ENCODE data around the gene MT1E. TPM values are rescaled to one million over a fixed set of nuclear protein-coding genes. Genes with fewer than 3 reads are reported as not detected.
"Not testable (repeated sequence)": the region's sequence is repeated elsewhere in the genome, so short reads cannot be mapped to it uniquely, and the experiment has no call there.

The MT1E gene
- polyA plus RNA-seq: 100 to 1,000 TPM in 2 of 4 donors, 10 to 100 TPM in 2; 75.0 to 194 (median 119) TPM
- long read RNA-seq, donor 1: 0 reads
- long read RNA-seq, donor 2, transcript MT1E-201 (3 exons, 704 nt): major isoform, 18 of 19 reads
- long read RNA-seq, donor 2, partial matches to known transcripts: 0 of 19 reads
- long read RNA-seq, donor 2, other reads (novel, unspliced or antisense): 0 of 19 reads
- long read RNA-seq, donor 3, transcript MT1E-201 (3 exons, 704 nt): major isoform, 100 of 114 reads
- long read RNA-seq, donor 3, partial matches to known transcripts: 10 of 114 reads
- long read RNA-seq, donor 3, other reads (novel, unspliced or antisense): 0 of 114 reads
- long read RNA-seq, donor 4, transcript MT1E-201 (3 exons, 704 nt): major isoform, 44 of 150 reads
- long read RNA-seq, donor 4, partial matches to known transcripts: 67 of 150 reads
- long read RNA-seq, donor 4, other reads (novel, unspliced or antisense): 39 of 150 reads
- long read RNA-seq, donor 5, transcript MT1E-201 (3 exons, 704 nt): major isoform, 72 of 96 reads
- long read RNA-seq, donor 5, partial matches to known transcripts: 24 of 96 reads
- long read RNA-seq, donor 5, other reads (novel, unspliced or antisense): 0 of 96 reads
- long read RNA-seq, donor 6, transcript MT1E-201 (3 exons, 704 nt): major isoform, 51 of 382 reads
- long read RNA-seq, donor 6, partial matches to known transcripts: 129 of 382 reads
- long read RNA-seq, donor 6, other reads (novel, unspliced or antisense): 202 of 382 reads
- long read RNA-seq, donor 7, transcript MT1E-201 (3 exons, 704 nt): major isoform, 37 of 37 reads
- long read RNA-seq, donor 7, partial matches to known transcripts: 0 of 37 reads
- long read RNA-seq, donor 7, other reads (novel, unspliced or antisense): 0 of 37 reads
- long read RNA-seq, donor 8, partial matches to known transcripts: 0 of 1 reads
- long read RNA-seq, donor 8, other reads (novel, unspliced or antisense): 0 of 1 reads
- long read RNA-seq, donor 9, transcript MT1E-201 (3 exons, 704 nt): major isoform, 27 of 27 reads
- long read RNA-seq, donor 9, partial matches to known transcripts: 0 of 27 reads
- long read RNA-seq, donor 9, other reads (novel, unspliced or antisense): 0 of 27 reads
- long read RNA-seq, donor 10, transcript MT1E-203 (2 exons, 332 nt): minor isoform, 5 of 1,650 reads
- long read RNA-seq, donor 10, transcript MT1E-201 (3 exons, 704 nt): major isoform, 375 of 1,650 reads
- long read RNA-seq, donor 10, partial matches to known transcripts: 479 of 1,650 reads
- long read RNA-seq, donor 10, other reads (novel, unspliced or antisense): 789 of 1,650 reads

- Histone ChIP-seq H3K4me1 (ENCODE audit: control insufficient read depth in 3 of 3, insufficient read depth in 2 of 3, low read depth in 1 of 3, low read length in 2 of 3) (peaks cover 0 to 3% (median 0%) of the 10 kb centered on the region in 3 donors), H3K36me3 (ENCODE audit: control insufficient read depth in 3 of 3, insufficient read depth in 2 of 3, low read depth in 1 of 3, low read length in 3 of 3) (no peaks in the 10 kb centered on the region), H3K27ac (ENCODE audit: low read depth in 1 of 3, low read length in 2 of 3) (peak within 1 kb of the TSS; percentile 39 to 95 (median 49)), H3K27me3 (ENCODE audit: control insufficient read depth in 3 of 3, insufficient read depth in 3 of 3, low read length in 3 of 3) (peaks cover 0 to 12% (median 0%) of the 10 kb centered on the region in 3 donors), H3K9me3 (ENCODE audit: control insufficient read depth in 2 of 2, insufficient read depth in 1 of 2, low read depth in 1 of 2, low read length in 1 of 2) (no peaks in the 10 kb centered on the region), H3K4me3 (ENCODE audit: low read depth in 1 of 3, low read length in 3 of 3) (peak within 1 kb of the TSS in 2 of 3 donors; percentile 64 to 77)
- DNase-seq (peak; percentile 73 to 91), FAIRE-seq (no peak)
- 2 to 3% (median 3%) methylated on average over 57 to 62 of the region's 62 CpGs for WGBS, 3 donors
Measured at GRCh38 chr16:56625140-56625942, at the start of gene MT1E. Gene MT1E, plus strand, starts transcription at chr16:56625781. Its CDS starts 71 bp downstream, at chr16:56625852.

GRCh38 chr16:56576585-56577299 is 48.8 kb upstream of the MT1E start:
- FAIRE-seq: no peak
- peak; percentile 88 for DNase-seq
- Histone ChIP-seq H3K4me3 (ENCODE audit: low read depth in 1 of 3, low read length in 3 of 3) (no peak overlapping the region), H3K36me3 (ENCODE audit: control insufficient read depth in 3 of 3, insufficient read depth in 2 of 3, low read depth in 1 of 3, low read length in 3 of 3) (no peaks in the 10 kb centered on the region), H3K27me3 (ENCODE audit: control insufficient read depth in 3 of 3, insufficient read depth in 3 of 3, low read length in 3 of 3) (peaks cover 0 to 2% (median 0%) of the 10 kb centered on the region in 3 donors), H3K9me3 (ENCODE audit: control insufficient read depth in 2 of 2, insufficient read depth in 1 of 2, low read depth in 1 of 2, low read length in 1 of 2) (no peaks in the 10 kb centered on the region), H3K4me1 (ENCODE audit: control insufficient read depth in 3 of 3, insufficient read depth in 2 of 3, low read depth in 1 of 3, low read length in 2 of 3) (no peaks in the 10 kb centered on the region), H3K27ac (ENCODE audit: low read depth in 1 of 3, low read length in 2 of 3) (no peak overlapping the region)
- 27 to 32% (median 28%) methylated on average over 8 of the region's 8 CpGs for WGBS, 3 donors

GRCh38 chr16:56577300-56577625 is 48.3 kb upstream of the MT1E start:
- no peak for DNase-seq
- Histone ChIP-seq H3K4me1 (ENCODE audit: control insufficient read depth in 3 of 3, insufficient read depth in 2 of 3, low read depth in 1 of 3, low read length in 2 of 3) (no peaks in the 10 kb centered on the region), H3K27ac (ENCODE audit: low read depth in 1 of 3, low read length in 2 of 3) (no peak overlapping the region), H3K4me3 (ENCODE audit: low read depth in 1 of 3, low read length in 3 of 3) (no peak overlapping the region), H3K9me3 (ENCODE audit: control insufficient read depth in 2 of 2, insufficient read depth in 1 of 2, low read depth in 1 of 2, low read length in 1 of 2) (no peaks in the 10 kb centered on the region), H3K27me3 (ENCODE audit: control insufficient read depth in 3 of 3, insufficient read depth in 3 of 3, low read length in 3 of 3) (peaks cover 0 to 2% (median 0%) of the 10 kb centered on the region in 3 donors), H3K36me3 (ENCODE audit: control insufficient read depth in 3 of 3, insufficient read depth in 2 of 3, low read depth in 1 of 3, low read length in 3 of 3) (no peaks in the 10 kb centered on the region)
- 54 to 72% (median 65%) methylated on average over 4 of the region's 4 CpGs for WGBS, 3 donors
- no peak for FAIRE-seq

- Histone ChIP-seq H3K9me3 (ENCODE audit: control insufficient read depth in 2 of 2, insufficient read depth in 1 of 2, low read depth in 1 of 2, low read length in 1 of 2) (no peaks in the 10 kb centered on the region), H3K36me3 (ENCODE audit: control insufficient read depth in 3 of 3, insufficient read depth in 2 of 3, low read depth in 1 of 3, low read length in 3 of 3) (no peaks in the 10 kb centered on the region), H3K27ac (ENCODE audit: low read depth in 1 of 3, low read length in 2 of 3) (no peak overlapping the region), H3K4me3 (ENCODE audit: low read depth in 1 of 3, low read length in 3 of 3) (no peak overlapping the region), H3K27me3 (ENCODE audit: control insufficient read depth in 3 of 3, insufficient read depth in 3 of 3, low read length in 3 of 3) (peaks cover 0 to 14% (median 0%) of the 10 kb centered on the region in 3 donors), H3K4me1 (ENCODE audit: control insufficient read depth in 3 of 3, insufficient read depth in 2 of 3, low read depth in 1 of 3, low read length in 2 of 3) (no peaks in the 10 kb centered on the region)
- DNase-seq (no peak), FAIRE-seq (no peak)
- WGBS, 3 donors: 81 to 85% (median 83%) methylated on average over 6 of the region's 6 CpGs
Measured at GRCh38 chr16:56580391-56581048, 45.1 kb upstream of the MT1E start.

- not testable (repeated sequence) for H3K9me3 ChIP-seq (ENCODE audit: control insufficient read depth in 2 of 2, insufficient read depth in 1 of 2, low read depth in 1 of 2, low read length in 1 of 2); H3K4me3 ChIP-seq (ENCODE audit: low read depth in 1 of 3, low read length in 3 of 3); H3K27ac ChIP-seq (ENCODE audit: low read depth in 1 of 3, low read length in 2 of 3); FAIRE-seq; DNase-seq; H3K36me3 ChIP-seq (ENCODE audit: control insufficient read depth in 3 of 3, insufficient read depth in 2 of 3, low read depth in 1 of 3, low read length in 3 of 3); H3K4me1 ChIP-seq (ENCODE audit: control insufficient read depth in 3 of 3, insufficient read depth in 2 of 3, low read depth in 1 of 3, low read length in 2 of 3)
- WGBS, 3 donors: 83 to 95% (median 90%) methylated on average over 2 of the region's 2 CpGs
- peaks cover 0 to 23% (median 0%) of the 10 kb centered on the region in 3 donors for H3K27me3 ChIP-seq (ENCODE audit: control insufficient read depth in 3 of 3, insufficient read depth in 3 of 3, low read length in 3 of 3)
Measured at GRCh38 chr16:56582911-56583310, 42.7 kb upstream of the MT1E start.

- Histone ChIP-seq H3K27ac (ENCODE audit: low read depth in 1 of 3, low read length in 2 of 3) (no peak overlapping the region), H3K4me3 (ENCODE audit: low read depth in 1 of 3, low read length in 3 of 3) (no peak overlapping the region), H3K9me3 (ENCODE audit: control insufficient read depth in 2 of 2, insufficient read depth in 1 of 2, low read depth in 1 of 2, low read length in 1 of 2) (no peaks in the 10 kb centered on the region), H3K27me3 (ENCODE audit: control insufficient read depth in 3 of 3, insufficient read depth in 3 of 3, low read length in 3 of 3) (peaks cover 0 to 27% (median 0%) of the 10 kb centered on the region in 3 donors), H3K4me1 (ENCODE audit: control insufficient read depth in 3 of 3, insufficient read depth in 2 of 3, low read depth in 1 of 3, low read length in 2 of 3) (no peaks in the 10 kb centered on the region), H3K36me3 (ENCODE audit: control insufficient read depth in 3 of 3, insufficient read depth in 2 of 3, low read depth in 1 of 3, low read length in 3 of 3) (no peaks in the 10 kb centered on the region)
- WGBS, 3 donors: 54 to 61% (median 59%) methylated on average over 11 of the region's 11 CpGs
- FAIRE-seq (no peak), DNase-seq (no peak)
Measured at GRCh38 chr16:56583351-56584168, 42.0 kb upstream of the MT1E start.

Data from small intestine (tissue), 16 donors.